IMR-90 (cell line): ENCODE data around the gene KLK6. TPM values are rescaled to one million over a fixed set of nuclear protein-coding genes. Genes with fewer than 3 reads are reported as not detected.

ENCODE experiments used
- ATAC-seq: fragments of 200-7000 bp; cut with Tn5 transposase; 2 replicates; pipeline ENCODE4 v1.9.1; 2020; ENCODE audit warnings: low read depth, mild to moderate bottlenecking, moderate library complexity
- BruUV-seq: library from RNA; stranded (reverse); fragments of 400-500 nt; replicated peaks from 2 replicates; lab custom pipeline; 2021; lab: Mats Ljungman, UMichigan
- CTCF ChIA-PET: fragments of 300-600 bp; formaldehyde crosslinking; extraction: SDS; loops from one replicate; lab custom pipeline; 2021; ENCODE audit warnings: antibody characterized with exemption; lab: Yijun Ruan, JAX
- POLR2A ChIA-PET: fragments of 300-600 bp; sonication (Branson Sonifier 250); formaldehyde crosslinking; loops from one replicate; lab custom pipeline; 2022; ENCODE audit warnings: antibody characterized with exemption; ENCODE audit not compliant: unreplicated experiment; lab: Charles Lee
- DNase-seq: peaks from one replicate; pipeline ENCODE4 v3.0.0; 2013
- H2AFZ ChIP-seq: replicated peaks from 2 replicates; pipeline ENCODE3; 2013; ENCODE audit warnings: low read length, mild to moderate bottlenecking; ENCODE audit not compliant: poor library complexity
- H2AK5ac ChIP-seq: 2 replicates; pipeline ENCODE4 v1.6.1; 2013; ENCODE audit warnings: low read depth, low read length, inconsistent platforms
- H2AK9ac ChIP-seq: replicated peaks from 2 replicates; pipeline ENCODE3; 2013; ENCODE audit warnings: mild to moderate bottlenecking, low read depth, low read length, moderate library complexity; ENCODE audit not compliant: poor library complexity
- H2BK120ac ChIP-seq: 2 replicates; pipeline ENCODE4 v1.6.1; 2013; ENCODE audit warnings: low read depth, low read length, inconsistent platforms
- H2BK15ac ChIP-seq: 3 replicates; pipeline ENCODE4 v1.6.1; 2013; ENCODE audit warnings: low read depth, low read length, inconsistent platforms
- H2BK20ac ChIP-seq: 2 replicates; pipeline ENCODE4 v1.6.1; 2013; ENCODE audit warnings: low read depth, mild to moderate bottlenecking, inconsistent platforms, low read length, moderate library complexity
- H2BK5ac ChIP-seq: 2 replicates; pipeline ENCODE4 v1.6.1; 2013; ENCODE audit warnings: mild to moderate bottlenecking, low read depth, low read length, inconsistent platforms; ENCODE audit not compliant: poor library complexity, severe bottlenecking
- H3K14ac ChIP-seq: replicated peaks from 2 replicates; pipeline ENCODE4 v1.6.1; 2013; ENCODE audit warnings: low read depth, low read length, inconsistent platforms
- H3K18ac ChIP-seq: 2 replicates; pipeline ENCODE4 v1.6.1; 2013; ENCODE audit warnings: low read depth, low read length, control low read depth
- H3K23ac ChIP-seq: 2 replicates; pipeline ENCODE4 v1.6.1; 2013; ENCODE audit warnings: low read depth, low read length, inconsistent platforms
- H3K27ac ChIP-seq: 2 replicates; pipeline ENCODE4 v1.5.1; 2013; ENCODE audit warnings: mild to moderate bottlenecking, control low read depth, low read length; ENCODE audit not compliant: insufficient read depth
- H3K27me3 ChIP-seq: 2 replicates; pipeline ENCODE4 v1.6.1; 2013; ENCODE audit warnings: low read length; ENCODE audit not compliant: control insufficient read depth, insufficient read depth
- H3K36me3 ChIP-seq: 2 replicates; pipeline ENCODE4 v1.6.1; 2013; ENCODE audit warnings: low read length, mixed read lengths; ENCODE audit not compliant: control insufficient read depth, insufficient read depth
- H3K4ac ChIP-seq: 2 replicates; pipeline ENCODE4 v1.6.1; 2013; ENCODE audit warnings: low read depth, low read length, inconsistent platforms
- H3K4me1 ChIP-seq: 2 replicates; pipeline ENCODE4 v1.6.1; 2013; ENCODE audit warnings: low read length, mixed read lengths; ENCODE audit not compliant: control insufficient read depth, insufficient read depth
- H3K4me2 ChIP-seq: 2 replicates; pipeline ENCODE4 v1.6.1; 2013; ENCODE audit warnings: low read depth, mild to moderate bottlenecking, control low read depth, low read length, moderate library complexity
- H3K4me3 ChIP-seq: 2 replicates; pipeline ENCODE4 v1.5.1; 2013; ENCODE audit warnings: low read depth, mild to moderate bottlenecking, control low read depth, low read length, moderate library complexity; ENCODE audit not compliant: insufficient read depth
- H3K56ac ChIP-seq: 2 replicates; pipeline ENCODE4 v1.6.1; 2013; ENCODE audit warnings: low read length, inconsistent platforms; ENCODE audit not compliant: insufficient read depth; ENCODE audit errors: extremely low read depth
- H3K79me1 ChIP-seq, 2 experiments: 2 replicates each; pipeline ENCODE4 v1.6.1; 2013; ENCODE audit warnings: low read length in 2 of 2, inconsistent platforms in 1 of 2, low read depth in 1 of 2
- H3K9ac ChIP-seq: 2 replicates; pipeline ENCODE4 v1.6.1; 2013; ENCODE audit warnings: low read depth, low read length, control low read depth
- H3K9me1 ChIP-seq: 2 replicates; pipeline ENCODE4 v1.6.1; 2013; ENCODE audit warnings: low read length, inconsistent platforms; ENCODE audit not compliant: insufficient read depth
- H3K9me3 ChIP-seq: 2 replicates; pipeline ENCODE4 v1.6.1; 2013; ENCODE audit warnings: low read length; ENCODE audit not compliant: control insufficient read depth, insufficient read depth
- H4K20me1 ChIP-seq: 2 replicates; pipeline ENCODE4 v1.6.1; 2013; ENCODE audit warnings: low read length, inconsistent platforms; ENCODE audit not compliant: insufficient read depth
- H4K5ac ChIP-seq: 2 replicates; pipeline ENCODE4 v1.6.1; 2013; ENCODE audit warnings: mild to moderate bottlenecking, low read depth, low read length, control low read depth
- H4K8ac ChIP-seq, 2 experiments: 2 replicates each; pipeline ENCODE4 v1.6.1; 2013; ENCODE audit warnings: low read depth in 2 of 2, low read length in 2 of 2, control low read depth in 1 of 2, inconsistent platforms in 1 of 2
- H4K91ac ChIP-seq: 2 replicates; pipeline ENCODE4 v1.6.1; 2013; ENCODE audit warnings: low read depth, low read length, inconsistent platforms; ENCODE audit not compliant: insufficient read depth
- BHLHE40 ChIP-seq: fragments of 150-350 bp; IDR thresholded peaks from 2 replicates; pipeline ENCODE4 v1.6.1; 2016; ENCODE audit warnings: mild to moderate bottlenecking, low read depth, low read length
- CHD1 ChIP-seq: IDR thresholded peaks from 2 replicates; pipeline ENCODE4 v1.6.1; 2012; ENCODE audit warnings: low read depth, low read length, improper control_type of control experiment
- ELK1 ChIP-seq: fragments of 150-350 bp; IDR thresholded peaks from 2 replicates; pipeline ENCODE4 v1.6.1; 2016; ENCODE audit warnings: low read depth, mild to moderate bottlenecking, low read length, moderate library complexity, borderline replicate concordance
- FOS ChIP-seq: fragments of 150-350 bp; IDR thresholded peaks from 2 replicates; pipeline ENCODE4 v1.6.1; 2016; ENCODE audit warnings: low read depth, low read length
- MAFK ChIP-seq: IDR thresholded peaks from 2 replicates; pipeline ENCODE4 v1.6.1; 2012; ENCODE audit warnings: low read depth, low read length, improper control_type of control experiment
- MAZ ChIP-seq: IDR thresholded peaks from 2 replicates; pipeline ENCODE4 v1.6.1; 2012; ENCODE audit warnings: low read depth, mild to moderate bottlenecking, low read length, improper control_type of control experiment, moderate library complexity, borderline replicate concordance
- MXI1 ChIP-seq: IDR thresholded peaks from 2 replicates; pipeline ENCODE4 v1.6.1; 2012; ENCODE audit warnings: low read depth, mild to moderate bottlenecking, low read length, moderate library complexity, borderline replicate concordance
- NFE2L2 ChIP-seq: fragments of 150-350 bp; IDR thresholded peaks from 2 replicates; pipeline ENCODE4 v1.6.1; 2016; ENCODE audit warnings: low read depth, mild to moderate bottlenecking, low read length
- POLR2A ChIP-seq: IDR thresholded peaks from 2 replicates; pipeline ENCODE4 v1.6.1; 2012; ENCODE audit warnings: mild to moderate bottlenecking, low read depth, low read length
- RAD21 ChIP-seq: IDR thresholded peaks from 2 replicates; pipeline ENCODE4 v1.6.1; 2012; ENCODE audit warnings: low read length, improper control_type of control experiment
- RCOR1 ChIP-seq: IDR thresholded peaks from 2 replicates; pipeline ENCODE4 v1.6.1; 2012; ENCODE audit warnings: mild to moderate bottlenecking, low read length, improper control_type of control experiment; ENCODE audit not compliant: insufficient replicate concordance
- RFX5 ChIP-seq: IDR thresholded peaks from 2 replicates; pipeline ENCODE4 v1.8.0; 2012; ENCODE audit warnings: low read depth, mild to moderate bottlenecking, low read length, moderate library complexity
- SMC3 ChIP-seq: fragments of 150-350 bp; IDR thresholded peaks from 2 replicates; pipeline ENCODE4 v1.6.1; 2016; ENCODE audit warnings: low read depth, mild to moderate bottlenecking, antibody characterized with exemption, low read length, moderate library complexity
- WGBS, 2 experiments: methylation state at CpG; one replicate each; pipeline versions ENCODE4 v1.1.5 to v1.1.7; 2013; ENCODE audit warnings: missing lambda C conversion rate in 2 of 2; ENCODE audit not compliant: insufficient read length in 1 of 2; ENCODE audit errors: extremely low coverage in 2 of 2; 5-methylcytosine and 5-hydroxymethylcytosine counted together
- dilution Hi-C: fragments of 300-500 bp; cut with HindIII; formaldehyde crosslinking; loops from one replicate; pipeline ENCODE4 v1.14.3; 2018; ENCODE audit warnings: low sequenced_read_pairs; ENCODE audit not compliant: unreplicated experiment
- in situ Hi-C: fragments of 300-500 bp; cut with MboI; formaldehyde crosslinking; loops from 3 replicates; pipeline ENCODE4 v1.14.3; 2019; ENCODE audit warnings: low sequenced_read_pairs, inconsistent platforms, mixed read lengths
- intact Hi-C: fragments of 100-400 bp; cut with micrococcal nuclease; formaldehyde crosslinking; loops from 2 replicates; pipeline ENCODE4 v1.10.0; 2022
- polyA plus RNA-seq, 3 experiments: library from polyadenylated mRNA; depleted of rRNA; stranded (reverse); fragments of >200 nt; gene quantifications; 2 replicates each; pipeline ENCODE4 v1.2.3, GENCODE V29; 2012; ENCODE audit warnings: low replicate concordance in 1 of 3
- total RNA-seq: library from RNA; depleted of rRNA; stranded (reverse); fragments of >200 nt; gene quantifications from 2 replicates; pipeline ENCODE4 v1.2.3, GENCODE V29; 2012
- TF ChIP-seq, protein P1 (sequence below): fragments of 150-350 bp; IDR thresholded peaks from 2 replicates; pipeline ENCODE4 v1.6.1; 2017; ENCODE audit warnings: mild to moderate bottlenecking, antibody characterized with exemption, low read length, low read depth
- TF ChIP-seq, protein P2 (sequence below): conservative IDR thresholded peaks from 2 replicates; pipeline ENCODE4 v1.5.1; 2012; ENCODE audit warnings: mild to moderate bottlenecking, low read depth, low read length, improper control_type of control experiment

KLK6 gene
- total and polyA plus RNA-seq, 2 of the 4 experiments (the other 2 are of a cell fraction): not detected

GRCh38 chr19:50968716-50969412, 527 bp downstream of the KLK6 start:
- Histone ChIP-seq H3K36me3 (no peaks in the 10 kb centered on the region), H2AK9ac (no peak overlapping the region), H3K9ac (no peak overlapping the region), H2AK5ac (no peak overlapping the region), H2BK5ac (no peak overlapping the region), H2BK15ac (no peak overlapping the region), H4K91ac (no peak overlapping the region), H3K4me1 (no peaks in the 10 kb centered on the region), H3K9me3 (peaks cover 4% of the 10 kb centered on the region), H3K18ac (no peak overlapping the region), H2AFZ (no peak overlapping the region), H3K56ac (no peak overlapping the region), H3K4me2 (no peak overlapping the region), H3K27ac (no peak overlapping the region), H3K14ac (no peak overlapping the region), H3K79me1 (no peaks in the 10 kb centered on the region), H4K5ac (no peak overlapping the region), H4K8ac (no peak overlapping the region), H3K9me1 (no peaks in the 10 kb centered on the region), H3K4me3 (no peak overlapping the region), H3K4ac (no peak overlapping the region), H2BK20ac (no peak overlapping the region), H3K23ac (no peak overlapping the region), H3K27me3 (no peaks in the 10 kb centered on the region), H2BK120ac (no peak overlapping the region), H4K20me1 (no peaks in the 10 kb centered on the region)
- no TSS peak for BruUV-seq
- WGBS, 2 experiments: no CpG with 5 or more reads among the region's 7 CpGs
- in situ Hi-C loops (no loop called here), intact Hi-C loops (no loop called here), dilution Hi-C loops (no loop called here)
- no peak for DNase-seq
- POLR2A ChIA-PET: interaction anchor here (0.5 kb wide), 1 partner anchor 688 kb away, joined by 4 read pairs; no protein-coding TSS in a partner anchor
- no peak for ATAC-seq
- no peak for TF ChIP-seq MAFK
- TF ChIP-seq BHLHE40: no peak
- no peak for TF ChIP-seq MAZ
- no peak for TF ChIP-seq RFX5
- TF ChIP-seq, protein P1, sequence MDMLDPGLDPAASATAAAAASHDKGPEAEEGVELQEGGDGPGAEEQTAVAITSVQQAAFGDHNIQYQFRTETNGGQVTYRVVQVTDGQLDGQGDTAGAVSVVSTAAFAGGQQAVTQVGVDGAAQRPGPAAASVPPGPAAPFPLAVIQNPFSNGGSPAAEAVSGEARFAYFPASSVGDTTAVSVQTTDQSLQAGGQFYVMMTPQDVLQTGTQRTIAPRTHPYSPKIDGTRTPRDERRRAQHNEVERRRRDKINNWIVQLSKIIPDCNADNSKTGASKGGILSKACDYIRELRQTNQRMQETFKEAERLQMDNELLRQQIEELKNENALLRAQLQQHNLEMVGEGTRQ: no peak
- TF ChIP-seq SMC3: no peak
- TF ChIP-seq, protein P2, sequence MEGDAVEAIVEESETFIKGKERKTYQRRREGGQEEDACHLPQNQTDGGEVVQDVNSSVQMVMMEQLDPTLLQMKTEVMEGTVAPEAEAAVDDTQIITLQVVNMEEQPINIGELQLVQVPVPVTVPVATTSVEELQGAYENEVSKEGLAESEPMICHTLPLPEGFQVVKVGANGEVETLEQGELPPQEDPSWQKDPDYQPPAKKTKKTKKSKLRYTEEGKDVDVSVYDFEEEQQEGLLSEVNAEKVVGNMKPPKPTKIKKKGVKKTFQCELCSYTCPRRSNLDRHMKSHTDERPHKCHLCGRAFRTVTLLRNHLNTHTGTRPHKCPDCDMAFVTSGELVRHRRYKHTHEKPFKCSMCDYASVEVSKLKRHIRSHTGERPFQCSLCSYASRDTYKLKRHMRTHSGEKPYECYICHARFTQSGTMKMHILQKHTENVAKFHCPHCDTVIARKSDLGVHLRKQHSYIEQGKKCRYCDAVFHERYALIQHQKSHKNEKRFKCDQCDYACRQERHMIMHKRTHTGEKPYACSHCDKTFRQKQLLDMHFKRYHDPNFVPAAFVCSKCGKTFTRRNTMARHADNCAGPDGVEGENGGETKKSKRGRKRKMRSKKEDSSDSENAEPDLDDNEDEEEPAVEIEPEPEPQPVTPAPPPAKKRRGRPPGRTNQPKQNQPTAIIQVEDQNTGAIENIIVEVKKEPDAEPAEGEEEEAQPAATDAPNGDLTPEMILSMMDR: no peak
- TF ChIP-seq FOS: no peak
- TF ChIP-seq POLR2A: no peak
- TF ChIP-seq RAD21: no peak
- no peak for TF ChIP-seq NFE2L2
- no peak for TF ChIP-seq CHD1
- TF ChIP-seq RCOR1: no peak
- no peak for TF ChIP-seq ELK1
- no peak for TF ChIP-seq MXI1
- CTCF ChIA-PET: no interaction called here
